Activated CD8-positive, alpha-beta T cell treated with anti-CD3 and anti-CD28 coated beads for 36 hours (primary cell): Measurements from ENCODE around the gene DGKB. TPM values are rescaled to one million over a fixed set of nuclear protein-coding genes. Genes with fewer than 3 reads are reported as not detected.

Experiments used
- ATAC-seq: fragments of 200-7000 bp; cut with Tn5 transposase; one replicate; pipeline ENCODE4 v1.10.0; 2021; ENCODE audit warnings: mild to moderate bottlenecking, moderate library complexity
- CTCF ChIA-PET: fragments of 350-600 bp; sonication (Branson Sonifier 250); formaldehyde crosslinking; loops from one replicate; lab custom pipeline; 2021; ENCODE audit warnings: antibody characterized with exemption; lab: Charles Lee
- POLR2A ChIA-PET: fragments of 350-600 bp; sonication (Branson Sonifier 250); formaldehyde crosslinking; loops from one replicate; lab custom pipeline; 2021; ENCODE audit warnings: antibody characterized with exemption; lab: Charles Lee
- DNase-seq: peaks from one replicate; pipeline ENCODE4 v3.0.0-alpha.2; 2020
- H3K27ac Mint-ChIP-seq: one replicate; pipeline ENCODE4 v1.8.0; 2021; ENCODE audit warnings: mild to moderate bottlenecking, mixed read lengths
- H3K27me3 Mint-ChIP-seq: one replicate; pipeline ENCODE4 v1.8.0; 2021; ENCODE audit warnings: mixed read lengths
- H3K36me3 Mint-ChIP-seq: one replicate; pipeline ENCODE4 v1.8.0; 2021; ENCODE audit warnings: low read depth, mixed read lengths
- H3K4me1 Mint-ChIP-seq: one replicate; pipeline ENCODE4 v1.8.0; 2021; ENCODE audit warnings: low read depth, mixed read lengths
- H3K4me3 Mint-ChIP-seq: one replicate; pipeline ENCODE4 v1.8.0; 2021; ENCODE audit warnings: mild to moderate bottlenecking, moderate library complexity, mixed read lengths
- H3K9me3 Mint-ChIP-seq: one replicate; pipeline ENCODE4 v1.8.0; 2021; ENCODE audit warnings: mixed read lengths
- intact Hi-C: fragments of 100-400 bp; cut with micrococcal nuclease; formaldehyde crosslinking; loops from one replicate; pipeline ENCODE4 v1.10.0; 2022
- total RNA-seq, 2 experiments: library from RNA; stranded (reverse); gene quantifications; one replicate each; pipeline ENCODE4 v1.2.3, GENCODE V29; 2021
- TF ChIP-seq, protein P1 (sequence below): fragments of 200-600 bp; IDR thresholded peaks from one replicate; pipeline ENCODE4 v1.8.0; 2022; ENCODE audit warnings: antibody characterized with exemption, mild to moderate bottlenecking

DGKB gene
- total RNA-seq, 2 experiments from 2014 or later, result not detected

DNA sequence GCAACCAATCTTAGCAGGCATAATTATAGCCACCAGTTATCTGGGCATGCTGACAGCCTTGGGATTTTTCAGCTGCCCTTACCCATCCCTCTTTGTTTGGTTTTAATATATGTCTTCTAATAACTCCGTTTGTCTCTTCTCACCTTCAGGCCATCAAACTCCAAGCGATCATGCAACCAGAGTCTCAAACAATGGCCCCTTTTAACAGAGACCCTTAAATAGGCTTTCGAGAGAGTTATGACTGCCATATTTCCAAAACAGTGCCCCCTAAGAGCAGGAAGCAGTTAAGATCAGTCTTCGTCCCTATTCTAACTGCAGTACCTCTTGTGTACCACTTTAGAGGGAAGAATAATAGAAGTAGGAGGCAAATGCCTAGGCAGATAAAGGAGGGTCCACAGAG is 157.5 kb downstream of the DGKB start:
- no peak for ATAC-seq
- ChIA-PET POLR2A (no interaction called here), CTCF (no interaction called here)
- Mint-ChIP-seq H3K27me3 (no peaks in the 10 kb centered on the region), H3K4me1 (no peaks in the 10 kb centered on the region), H3K36me3 (no peaks in the 10 kb centered on the region), H3K9me3 (peaks cover 10% of the 10 kb centered on the region), H3K27ac (no peak overlapping the region), H3K4me3 (no peak overlapping the region)
- intact Hi-C loops, result no loop called here
- TF ChIP-seq, protein P1, sequence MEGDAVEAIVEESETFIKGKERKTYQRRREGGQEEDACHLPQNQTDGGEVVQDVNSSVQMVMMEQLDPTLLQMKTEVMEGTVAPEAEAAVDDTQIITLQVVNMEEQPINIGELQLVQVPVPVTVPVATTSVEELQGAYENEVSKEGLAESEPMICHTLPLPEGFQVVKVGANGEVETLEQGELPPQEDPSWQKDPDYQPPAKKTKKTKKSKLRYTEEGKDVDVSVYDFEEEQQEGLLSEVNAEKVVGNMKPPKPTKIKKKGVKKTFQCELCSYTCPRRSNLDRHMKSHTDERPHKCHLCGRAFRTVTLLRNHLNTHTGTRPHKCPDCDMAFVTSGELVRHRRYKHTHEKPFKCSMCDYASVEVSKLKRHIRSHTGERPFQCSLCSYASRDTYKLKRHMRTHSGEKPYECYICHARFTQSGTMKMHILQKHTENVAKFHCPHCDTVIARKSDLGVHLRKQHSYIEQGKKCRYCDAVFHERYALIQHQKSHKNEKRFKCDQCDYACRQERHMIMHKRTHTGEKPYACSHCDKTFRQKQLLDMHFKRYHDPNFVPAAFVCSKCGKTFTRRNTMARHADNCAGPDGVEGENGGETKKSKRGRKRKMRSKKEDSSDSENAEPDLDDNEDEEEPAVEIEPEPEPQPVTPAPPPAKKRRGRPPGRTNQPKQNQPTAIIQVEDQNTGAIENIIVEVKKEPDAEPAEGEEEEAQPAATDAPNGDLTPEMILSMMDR, result no peak
- DNase-seq, result no peak

DNA sequence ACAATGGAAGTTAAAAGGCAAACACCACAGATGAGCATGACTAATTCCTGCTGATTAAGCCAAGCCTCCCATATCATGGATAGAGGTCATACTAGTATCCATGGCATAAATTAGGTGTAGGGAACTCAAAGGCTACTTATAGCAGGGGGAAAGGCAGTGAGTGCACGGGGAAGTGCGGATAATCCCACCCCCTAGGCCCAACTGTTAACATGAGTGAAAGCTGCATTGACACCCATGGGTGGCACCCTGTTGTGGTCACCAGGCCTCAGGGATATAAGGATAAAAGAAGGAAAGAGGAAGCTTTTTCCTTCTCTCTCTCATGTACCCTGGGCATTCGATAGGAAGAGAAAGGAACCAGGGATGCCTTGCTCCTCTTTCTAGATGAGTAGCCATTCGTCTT is 161.9 kb downstream of the DGKB start:
- DNase-seq (no peak), ATAC-seq (no peak)
- no peak overlapping the region for H3K4me3 Mint-ChIP-seq
- peaks cover 13% of the 10 kb centered on the region for H3K9me3 Mint-ChIP-seq
- TF ChIP-seq, protein P1, result no peak
- no peak overlapping the region for H3K27ac Mint-ChIP-seq
- H3K4me1 Mint-ChIP-seq, result no peaks in the 10 kb centered on the region
- intact Hi-C loops, result no loop called here
- CTCF ChIA-PET, result interaction anchor here (1.0 kb wide), 1 partner anchor 23 kb away, joined by 3 read pairs; no protein-coding TSS in a partner anchor
- no peaks in the 10 kb centered on the region for H3K27me3 Mint-ChIP-seq
- POLR2A ChIA-PET, result no interaction called here
- H3K36me3 Mint-ChIP-seq, result no peaks in the 10 kb centered on the region

DNA sequence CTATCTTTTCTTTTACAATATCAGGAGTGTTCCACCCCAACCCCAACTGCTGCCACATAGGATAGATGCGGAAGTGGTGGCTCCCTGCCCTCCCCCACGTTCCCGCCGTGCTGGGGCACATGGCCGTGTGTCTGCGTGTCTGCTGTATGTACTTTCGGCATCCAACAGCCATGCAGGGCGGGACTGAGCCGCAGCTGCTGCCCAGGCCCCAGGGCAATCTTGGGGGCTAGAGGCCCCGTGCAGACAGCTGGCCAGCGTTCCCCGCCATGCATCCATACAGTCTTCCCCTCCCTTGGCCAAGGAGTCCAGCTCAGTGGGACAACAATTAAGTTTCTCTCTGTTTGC is 162.7 kb downstream of the DGKB start:
- H3K4me3 Mint-ChIP-seq, result no peak overlapping the region
- intact Hi-C loops, result no loop called here
- H3K27me3 Mint-ChIP-seq, result no peaks in the 10 kb centered on the region
- H3K27ac Mint-ChIP-seq, result no peak overlapping the region
- no peak for DNase-seq
- ATAC-seq, result no peak
- POLR2A ChIA-PET, result no interaction called here
- TF ChIP-seq, protein P1, result no peak
- CTCF ChIA-PET, result interaction anchor here (1.1 kb wide), 1 partner anchor 48 kb away, joined by 3 read pairs; no protein-coding TSS in a partner anchor
- H3K4me1 Mint-ChIP-seq, result no peaks in the 10 kb centered on the region
- H3K36me3 Mint-ChIP-seq, result no peaks in the 10 kb centered on the region
- peaks cover 11% of the 10 kb centered on the region for H3K9me3 Mint-ChIP-seq

DNA sequence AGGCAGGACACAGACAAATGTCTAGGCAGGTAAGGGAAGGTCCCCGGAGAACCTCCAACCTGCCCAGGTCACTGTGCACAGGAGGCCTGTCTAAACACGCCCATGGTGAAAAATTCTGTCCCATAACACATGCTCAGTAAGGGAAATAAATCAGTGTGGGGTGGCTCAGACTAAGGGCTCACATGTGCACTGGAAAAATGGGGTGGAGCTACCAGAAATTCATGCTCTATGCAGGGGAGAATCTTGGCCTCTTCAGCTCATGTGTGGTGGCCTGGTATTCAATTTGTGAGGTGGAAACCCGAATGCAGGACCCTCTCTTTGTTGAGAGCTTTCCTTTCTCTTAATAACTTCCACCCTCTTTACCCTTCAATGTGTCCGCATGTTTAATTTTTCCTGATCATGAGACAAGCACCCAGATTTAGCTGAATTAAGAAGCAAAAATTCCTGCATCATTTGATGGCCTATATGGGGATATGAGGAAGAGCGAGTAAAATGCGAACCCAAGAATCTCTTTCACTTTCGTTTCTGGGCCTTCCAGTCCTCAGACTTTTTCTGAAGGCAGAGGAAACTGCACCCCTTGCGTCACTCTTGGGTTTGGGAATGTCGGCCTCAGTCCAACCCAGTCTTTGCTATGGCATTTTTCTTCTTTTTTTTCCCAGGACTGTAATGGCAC is 163.2 kb downstream of the DGKB start:
- Mint-ChIP-seq H3K27ac (no peak overlapping the region), H3K27me3 (no peaks in the 10 kb centered on the region), H3K4me1 (no peaks in the 10 kb centered on the region), H3K36me3 (no peaks in the 10 kb centered on the region), H3K9me3 (peaks cover 11% of the 10 kb centered on the region), H3K4me3 (no peak overlapping the region)
- ChIA-PET POLR2A (no interaction called here), CTCF (interaction anchor here (1.1 kb wide), 1 partner anchor 47 kb away, joined by 3 read pairs; no protein-coding TSS in a partner anchor)
- DNase-seq, result no peak
- intact Hi-C loops, result no loop called here
- ATAC-seq, result no peak
- TF ChIP-seq, protein P1, result no peak

DNA sequence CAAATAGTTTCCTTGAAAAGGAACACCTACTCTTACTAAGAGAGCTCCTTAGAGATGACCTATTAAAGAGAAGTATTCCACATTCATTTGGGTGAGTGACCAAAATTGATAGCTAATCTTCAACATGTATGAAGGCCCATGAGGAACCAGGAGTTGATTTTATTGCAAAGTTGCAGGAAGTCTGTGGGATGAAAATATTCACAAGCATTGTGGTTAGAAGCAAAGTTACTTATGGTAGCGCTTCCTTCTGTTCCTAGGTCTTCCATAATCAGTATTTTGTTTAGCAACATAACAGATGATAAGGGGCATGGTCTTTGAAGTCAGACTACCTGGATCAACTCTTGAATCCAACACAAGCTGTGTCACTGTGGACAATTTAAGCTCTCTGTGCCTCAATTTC is 164.5 kb downstream of the DGKB start:
- no peak overlapping the region for H3K4me3 Mint-ChIP-seq
- ATAC-seq (no peak), DNase-seq (no peak)
- no peaks in the 10 kb centered on the region for H3K27me3 Mint-ChIP-seq
- H3K27ac Mint-ChIP-seq, result no peak overlapping the region
- no peaks in the 10 kb centered on the region for H3K4me1 Mint-ChIP-seq
- CTCF ChIA-PET, result no interaction called here
- H3K36me3 Mint-ChIP-seq, result no peaks in the 10 kb centered on the region
- POLR2A ChIA-PET, result no interaction called here
- H3K9me3 Mint-ChIP-seq, result peaks cover 8% of the 10 kb centered on the region
- intact Hi-C loops, result no loop called here
- TF ChIP-seq, protein P1, result no peak
